Measurements from ENCODE around the gene CYSTM1.

Gene CYSTM1

GRCh38 chr5:140159014-140159927 lies 15.7 kb upstream of the CYSTM1 start:
- Mint-ChIP-seq H3K4me3 (no peak overlapping the region), H3K27ac (no peak overlapping the region), H3K36me3 (no peaks in the 10 kb centered on the region), H3K9me3 (no peaks in the 10 kb centered on the region), H3K27me3 (no peaks in the 10 kb centered on the region), H3K4me1 (peaks cover 4% of the 10 kb centered on the region)

GRCh38 chr5:140162275-140162674 lies 12.7 kb upstream of the CYSTM1 start:
- Mint-ChIP-seq H3K27ac (no peak overlapping the region), H3K9me3 (no peaks in the 10 kb centered on the region), H3K4me3 (no peak overlapping the region), H3K4me1 (no peaks in the 10 kb centered on the region), H3K27me3 (no peaks in the 10 kb centered on the region), H3K36me3 (peaks cover 2% of the 10 kb centered on the region)

GRCh38 chr5:140162781-140163180 lies 12.2 kb upstream of the CYSTM1 start:
- Mint-ChIP-seq H3K4me3 (no peak overlapping the region), H3K9me3 (no peaks in the 10 kb centered on the region), H3K4me1 (no peaks in the 10 kb centered on the region), H3K36me3 (peaks cover 2% of the 10 kb centered on the region), H3K27me3 (no peaks in the 10 kb centered on the region), H3K27ac (no peak overlapping the region)

- Mint-ChIP-seq H3K27me3 (no peaks in the 10 kb centered on the region), H3K4me1 (no peaks in the 10 kb centered on the region), H3K36me3 (peaks cover 2% of the 10 kb centered on the region), H3K27ac (no peak overlapping the region), H3K9me3 (no peaks in the 10 kb centered on the region), H3K4me3 (no peak overlapping the region)
Observed at GRCh38 chr5:140165101-140165922, 9.7 kb upstream of the CYSTM1 start.

- Mint-ChIP-seq H3K4me3 (no peak overlapping the region), H3K9me3 (no peaks in the 10 kb centered on the region), H3K27me3 (no peaks in the 10 kb centered on the region), H3K36me3 (peaks cover 2% of the 10 kb centered on the region), H3K4me1 (no peaks in the 10 kb centered on the region), H3K27ac (no peak overlapping the region)
Observed at GRCh38 chr5:140165923-140166270, 9.1 kb upstream of the CYSTM1 start.

GRCh38 chr5:140166911-140167310 lies 8.1 kb upstream of the CYSTM1 start:
- H3K27me3 Mint-ChIP-seq: no peaks in the 10 kb centered on the region
- peaks cover 2% of the 10 kb centered on the region for H3K36me3 Mint-ChIP-seq
- no peaks in the 10 kb centered on the region for H3K4me1 Mint-ChIP-seq
- H3K9me3 Mint-ChIP-seq: no peaks in the 10 kb centered on the region
- H3K4me3 Mint-ChIP-seq: no peak overlapping the region
- H3K27ac Mint-ChIP-seq: no peak overlapping the region

GRCh38 chr5:140168371-140168770 lies 6.6 kb upstream of the CYSTM1 start:
- no peak overlapping the region for H3K27ac Mint-ChIP-seq
- no peaks in the 10 kb centered on the region for H3K27me3 Mint-ChIP-seq
- no peaks in the 10 kb centered on the region for H3K4me1 Mint-ChIP-seq
- H3K9me3 Mint-ChIP-seq: no peaks in the 10 kb centered on the region
- no peak overlapping the region for H3K4me3 Mint-ChIP-seq
- H3K36me3 Mint-ChIP-seq: peaks cover 2% of the 10 kb centered on the region

GRCh38 chr5:140169410-140169809 lies 5.6 kb upstream of the CYSTM1 start:
- Mint-ChIP-seq H3K9me3 (no peaks in the 10 kb centered on the region), H3K27me3 (no peaks in the 10 kb centered on the region), H3K4me3 (no peak overlapping the region), H3K4me1 (peaks cover 5% of the 10 kb centered on the region), H3K27ac (no peak overlapping the region), H3K36me3 (peaks cover 2% of the 10 kb centered on the region)

- Mint-ChIP-seq H3K27me3 (peaks cover 3% of the 10 kb centered on the region), H3K27ac (no peak overlapping the region)
Observed at GRCh38 chr5:140172483-140172882, 2.5 kb upstream of the CYSTM1 start.

GRCh38 chr5:140174014-140174413 lies 974 bp upstream of the CYSTM1 start:
- Mint-ChIP-seq H3K27ac (peak overlapping the region; percentile 42), H3K36me3 (no peaks in the 10 kb centered on the region), H3K4me3 (peak overlapping the region; percentile 94)

More at GRCh38 chr5:140172483-140172882, 2.5 kb upstream of the CYSTM1 start:
- no peaks in the 10 kb centered on the region for H3K36me3 Mint-ChIP-seq
- peaks cover 15% of the 10 kb centered on the region for H3K4me1 Mint-ChIP-seq
- no peak overlapping the region for H3K4me3 Mint-ChIP-seq
- no peaks in the 10 kb centered on the region for H3K9me3 Mint-ChIP-seq

GRCh38 chr5:140175367-140176030 lies 511 bp downstream of the CYSTM1 start:
- peaks cover 3% of the 10 kb centered on the region for H3K27me3 Mint-ChIP-seq
- no peaks in the 10 kb centered on the region for H3K9me3 Mint-ChIP-seq
- H3K4me1 Mint-ChIP-seq: peaks cover 15% of the 10 kb centered on the region
- H3K36me3 Mint-ChIP-seq: no peaks in the 10 kb centered on the region
- peak overlapping the region; percentile 94 for H3K4me3 Mint-ChIP-seq
- H3K27ac Mint-ChIP-seq: peak overlapping the region; percentile 87

More at GRCh38 chr5:140174014-140174413, 974 bp upstream of the CYSTM1 start:
- Mint-ChIP-seq H3K4me1 (peaks cover 15% of the 10 kb centered on the region), H3K9me3 (no peaks in the 10 kb centered on the region), H3K27me3 (peaks cover 3% of the 10 kb centered on the region)

GRCh38 chr5:140176031-140176387 lies 1.0 kb downstream of the CYSTM1 start:
- Mint-ChIP-seq H3K9me3 (no peaks in the 10 kb centered on the region), H3K27ac (peak overlapping the region; percentile 87), H3K4me1 (peaks cover 15% of the 10 kb centered on the region), H3K36me3 (no peaks in the 10 kb centered on the region), H3K27me3 (peaks cover 3% of the 10 kb centered on the region), H3K4me3 (peak overlapping the region; percentile 94)

- no peaks in the 10 kb centered on the region for H3K36me3 Mint-ChIP-seq
Observed at GRCh38 chr5:140178086-140178410, 3.1 kb downstream of the CYSTM1 start.

GRCh38 chr5:140178482-140179116 lies 3.6 kb downstream of the CYSTM1 start:
- Mint-ChIP-seq H3K4me1 (peaks cover 15% of the 10 kb centered on the region), H3K27me3 (peaks cover 3% of the 10 kb centered on the region), H3K36me3 (no peaks in the 10 kb centered on the region), H3K4me3 (no peak overlapping the region), H3K27ac (no peak overlapping the region), H3K9me3 (no peaks in the 10 kb centered on the region)

More at GRCh38 chr5:140178086-140178410, 3.1 kb downstream of the CYSTM1 start:
- Mint-ChIP-seq H3K4me1 (peaks cover 15% of the 10 kb centered on the region), H3K27ac (no peak overlapping the region), H3K27me3 (peaks cover 3% of the 10 kb centered on the region), H3K9me3 (no peaks in the 10 kb centered on the region), H3K4me3 (no peak overlapping the region)

- H3K27ac Mint-ChIP-seq: no peak overlapping the region
Observed at GRCh38 chr5:140181002-140181483, 6.1 kb downstream of the CYSTM1 start.

More at GRCh38 chr5:140181002-140181483, 6.1 kb downstream of the CYSTM1 start:
- H3K4me1 Mint-ChIP-seq: peaks cover under 1% of the 10 kb centered on the region
- no peaks in the 10 kb centered on the region for H3K36me3 Mint-ChIP-seq
- no peaks in the 10 kb centered on the region for H3K9me3 Mint-ChIP-seq
- H3K4me3 Mint-ChIP-seq: no peak overlapping the region
- no peaks in the 10 kb centered on the region for H3K27me3 Mint-ChIP-seq
